Fibroblast of lung (primary cell): ENCODE measurements around the gene WIPI1.

Experiments used
- EZH2 ChIP-seq: IDR thresholded peaks from 2 replicates; pipeline ENCODE4 v1.5.1; 2012; ENCODE audit warnings: low read length, control low read depth, mild to moderate bottlenecking; ENCODE audit errors: missing control alignments
- TF ChIP-seq, protein P1 (sequence below), 2 donors: IDR thresholded peaks in 1 of 2; conservative IDR thresholded peaks in 1 of 2; 1 replicate in 1 of 2; 2 replicates in 1 of 2; pipeline ENCODE4 v1.5.1; 2011 to 2012; ENCODE audit warnings: low read length in 2 of 2, control low read depth in 1 of 2, inconsistent platforms in 1 of 2, low read depth in 1 of 2, mild to moderate bottlenecking in 1 of 2

DNA sequence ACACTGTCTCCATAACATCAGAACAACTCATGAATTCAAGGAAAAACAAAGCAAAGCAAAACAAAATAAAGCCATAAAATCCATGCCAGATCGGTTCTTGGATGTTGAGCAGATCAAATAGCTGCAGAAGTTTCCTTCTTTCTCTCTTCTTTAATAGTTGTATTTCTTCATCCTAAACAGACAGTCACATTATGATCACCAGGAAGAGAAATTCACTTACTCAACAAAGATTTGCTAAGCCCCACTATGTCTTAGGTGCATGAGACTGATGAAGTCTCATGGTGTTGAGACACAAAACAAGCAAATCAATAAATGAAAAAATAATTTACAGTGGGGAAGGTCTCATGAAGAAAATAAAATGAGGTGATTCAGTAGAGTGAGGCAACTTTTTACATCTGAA lies 72.8 kb downstream of the WIPI1 start:
- TF ChIP-seq, protein P1, sequence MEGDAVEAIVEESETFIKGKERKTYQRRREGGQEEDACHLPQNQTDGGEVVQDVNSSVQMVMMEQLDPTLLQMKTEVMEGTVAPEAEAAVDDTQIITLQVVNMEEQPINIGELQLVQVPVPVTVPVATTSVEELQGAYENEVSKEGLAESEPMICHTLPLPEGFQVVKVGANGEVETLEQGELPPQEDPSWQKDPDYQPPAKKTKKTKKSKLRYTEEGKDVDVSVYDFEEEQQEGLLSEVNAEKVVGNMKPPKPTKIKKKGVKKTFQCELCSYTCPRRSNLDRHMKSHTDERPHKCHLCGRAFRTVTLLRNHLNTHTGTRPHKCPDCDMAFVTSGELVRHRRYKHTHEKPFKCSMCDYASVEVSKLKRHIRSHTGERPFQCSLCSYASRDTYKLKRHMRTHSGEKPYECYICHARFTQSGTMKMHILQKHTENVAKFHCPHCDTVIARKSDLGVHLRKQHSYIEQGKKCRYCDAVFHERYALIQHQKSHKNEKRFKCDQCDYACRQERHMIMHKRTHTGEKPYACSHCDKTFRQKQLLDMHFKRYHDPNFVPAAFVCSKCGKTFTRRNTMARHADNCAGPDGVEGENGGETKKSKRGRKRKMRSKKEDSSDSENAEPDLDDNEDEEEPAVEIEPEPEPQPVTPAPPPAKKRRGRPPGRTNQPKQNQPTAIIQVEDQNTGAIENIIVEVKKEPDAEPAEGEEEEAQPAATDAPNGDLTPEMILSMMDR (conservative IDR thresholded peaks at IDR 0.05 in 1 of 2, IDR thresholded peaks at IDR 0.05 in 1 of 2; ENCODE audit: low read depth in 1 of 2, low read length in 2 of 2), result no peak
- TF ChIP-seq EZH2, result no peak
